HepG2 (cell line): ENCODE data around the gene TMEM33. TPM values are rescaled to one million over a fixed set of nuclear protein-coding genes. Genes with fewer than 3 reads are reported as not detected.
A peak's percentile ranks its signal among the peaks of the same experiment; 100 is the strongest.

Experiments
- ATAC-seq: fragments of 200-7000 bp; cut with Tn5 transposase; 3 replicates; pipeline ENCODE4 v1.9.1; 2020; ENCODE audit warnings: mild to moderate bottlenecking, moderate library complexity
- BruUV-seq: library from RNA; stranded (reverse); fragments of 400-500 nt; replicated peaks from 2 replicates; lab custom pipeline; 2021; lab: Mats Ljungman, UMichigan
- CTCF ChIA-PET: fragments of 300-600 bp; formaldehyde crosslinking; extraction: SDS; loops from one replicate; lab custom pipeline; 2021; ENCODE audit warnings: low total read pairs, inconsistent platforms, low intra/inter-chr PET ratio; lab: Yijun Ruan, JAX
- POLR2A ChIA-PET: fragments of 350-600 bp; sonication (Branson Sonifier 250); formaldehyde crosslinking; loops from one replicate; lab custom pipeline; 2020; ENCODE audit warnings: antibody characterized with exemption, inconsistent platforms; lab: Yijun Ruan, JAX
- DNase-seq: peaks from one replicate; pipeline ENCODE4 v3.0.0-alpha.2; 2015; ENCODE audit warnings: low spot score
- FAIRE-seq: peaks from 3 replicates; lab custom pipeline; 2011; peaks lifted over from hg19 to GRCh38; lab: Jason Lieb, UNC
- H2AFZ ChIP-seq: one replicate; pipeline ENCODE4 v1.6.1; 2011; ENCODE audit warnings: low read length, inconsistent platforms
- H3K27ac ChIP-seq: fragments of 300-600 bp; 3 replicates; pipeline ENCODE4 v1.8.0; 2011; ENCODE audit warnings: mixed run types, mild to moderate bottlenecking, mixed read lengths, low read length, inconsistent platforms; ENCODE audit not compliant: insufficient read depth; ENCODE audit errors: extremely low read length
- H3K27me3 ChIP-seq, 2 experiments: fragments of 200-600 bp in 1 of 2; 2 replicates in 1 of 2; 3 replicates in 1 of 2; pipeline versions ENCODE4 v1.6.0 to v1.8.0; 2011; ENCODE audit warnings: low read length in 2 of 2, mild to moderate bottlenecking in 2 of 2, moderate library complexity in 2 of 2, inconsistent platforms in 1 of 2; ENCODE audit not compliant: insufficient read depth in 2 of 2, control insufficient read depth in 1 of 2
- H3K36me3 ChIP-seq, 2 experiments: fragments of 200-600 bp in 1 of 2; replicated peaks in 1 of 2; 2 replicates in 1 of 2; 3 replicates in 1 of 2; pipeline versions ENCODE4 v1.5.1 to v1.8.0; 2011; ENCODE audit warnings: low read length in 2 of 2, inconsistent platforms in 1 of 2; ENCODE audit not compliant: insufficient read depth in 2 of 2, control insufficient read depth in 1 of 2
- H3K4me1 ChIP-seq: 2 replicates; pipeline ENCODE4 v1.5.1; 2012; ENCODE audit warnings: low read length, inconsistent platforms; ENCODE audit not compliant: insufficient read depth
- H3K4me2 ChIP-seq: 2 replicates; pipeline ENCODE4 v1.6.0; 2011; ENCODE audit warnings: low read depth, low read length, inconsistent platforms
- H3K4me3 ChIP-seq, 3 experiments: fragments of 200-600 bp in 1 of 3; sonication (generic), shearing (Covaris generic) in 1 of 3; replicated peaks in 1 of 3; 2 replicates each; pipeline ENCODE4 v1.5.1; 2011 to 2016; ENCODE audit warnings: low read length in 3 of 3, inconsistent platforms in 2 of 3, low read depth in 2 of 3, mild to moderate bottlenecking in 2 of 3, control low read depth in 1 of 3, mixed read lengths in 1 of 3; ENCODE audit not compliant: insufficient read depth in 1 of 3
- H3K79me2 ChIP-seq: one replicate; pipeline ENCODE4 v1.6.1; 2011; ENCODE audit warnings: low read length, inconsistent platforms; ENCODE audit not compliant: insufficient read depth
- H3K9ac ChIP-seq: 2 replicates; pipeline ENCODE4 v1.6.0; 2011; ENCODE audit warnings: mild to moderate bottlenecking, low read depth, low read length, inconsistent platforms; ENCODE audit not compliant: insufficient read depth
- H3K9me3 ChIP-seq: 2 replicates; pipeline ENCODE4 v1.5.1; 2012; ENCODE audit warnings: mild to moderate bottlenecking, low read length
- H4K20me1 ChIP-seq: 2 replicates; pipeline ENCODE4 v1.6.0; 2011; ENCODE audit warnings: inconsistent platforms, mild to moderate bottlenecking, low read length, moderate library complexity; ENCODE audit not compliant: insufficient read depth
- NR2F6 ChIP-seq, 2 experiments: IDR thresholded peaks; 2 replicates each; pipeline ENCODE4 v1.6.1; 2016; ENCODE audit warnings: antibody characterized with exemption in 1 of 2, mild to moderate bottlenecking in 1 of 2
- REPIN1 ChIP-seq: sonication (generic); formaldehyde crosslinking; IDR thresholded peaks from 2 replicates; pipeline ENCODE4 v1.8.0; 2022; ENCODE audit warnings: missing genetic modification reagents, low read depth, mild to moderate bottlenecking, borderline replicate concordance
- ZMYM4 ChIP-seq: sonication (generic); formaldehyde crosslinking; IDR thresholded peaks from 2 replicates; pipeline ENCODE4 v1.8.1; 2023; ENCODE audit warnings: mild to moderate bottlenecking, missing genetic modification reagents
- WGBS: methylation state at CpG from one replicate; pipeline ENCODE4 v1.1.6; 2017; ENCODE audit warnings: low lambda C conversion rate; 5-methylcytosine and 5-hydroxymethylcytosine counted together
- in situ Hi-C: cut with HindIII; loops from 2 replicates; pipeline ENCODE4 v1.10.0; 2017; ENCODE audit warnings: low pct_unique_long_range_greater_than_20kb; ENCODE audit not compliant: extremely low pct_ligation_motif_present
- intact Hi-C: fragments of 100-400 bp; cut with micrococcal nuclease; formaldehyde crosslinking; loops from one replicate; pipeline ENCODE4 v1.10.0; 2022; ENCODE audit not compliant: unreplicated experiment
- polyA plus RNA-seq, 8 experiments: library from polyadenylated mRNA; depleted of rRNA in 3 of 8; stranded (reverse) in 7 of 8; unstranded in 1 of 8; fragments of >200 nt; fragmentation: Illumina TruSeq in 4 of 8; extraction: Trizol in 4 of 8; gene quantifications; 2 replicates each; pipeline versions ENCODE4 v1.2.1 to v1.2.3, GENCODE V29; 2011 to 2016; ENCODE audit warnings: low read depth in 4 of 8, missing spikeins in 1 of 8, mixed read lengths in 1 of 8; ENCODE audit not compliant: insufficient read depth in 1 of 8
- total RNA-seq, 5 experiments: library from RNA; depleted of rRNA; stranded (reverse); fragments of >200 nt; fragmentation: Illumina TruSeq; extraction: Trizol; gene quantifications; 2 replicates each; pipeline ENCODE4 v1.2.3, GENCODE V29; 2016; ENCODE audit warnings: low read depth in 1 of 5
- TF ChIP-seq, protein P1 (sequence below): sonication (generic); formaldehyde crosslinking; IDR thresholded peaks from 2 replicates; pipeline ENCODE4 v1.4.0; 2020; ENCODE audit warnings: missing genetic modification reagents
- TF ChIP-seq, protein P2 (sequence below), 2 experiments: sonication (generic) in 1 of 2; formaldehyde crosslinking in 1 of 2; IDR thresholded peaks; 2 replicates each; pipeline versions ENCODE4 v1.6.1 to v1.9.0; 2014 to 2022; ENCODE audit warnings: antibody characterized with exemption in 1 of 2, borderline replicate concordance in 1 of 2, inconsistent platforms in 1 of 2, low read depth in 1 of 2, missing genetic modification reagents in 1 of 2
- TF ChIP-seq, protein P3 (sequence below): sonication (generic); formaldehyde crosslinking; conservative IDR thresholded peaks from 2 replicates; pipeline ENCODE4 v1.8.1; 2023; ENCODE audit warnings: missing genetic modification reagents
- TF ChIP-seq, protein P4 (sequence below): IDR thresholded peaks from 2 replicates; pipeline ENCODE4 v1.4.0; 2020; ENCODE audit warnings: mild to moderate bottlenecking, missing genetic modification reagents

Gene TMEM33
- total and polyA plus RNA-seq, 2 of the 13 experiments (the other 11 are each of a cell fraction or from before 2014, with no cell fraction given): 36.1 to 66.6 TPM

DNA sequence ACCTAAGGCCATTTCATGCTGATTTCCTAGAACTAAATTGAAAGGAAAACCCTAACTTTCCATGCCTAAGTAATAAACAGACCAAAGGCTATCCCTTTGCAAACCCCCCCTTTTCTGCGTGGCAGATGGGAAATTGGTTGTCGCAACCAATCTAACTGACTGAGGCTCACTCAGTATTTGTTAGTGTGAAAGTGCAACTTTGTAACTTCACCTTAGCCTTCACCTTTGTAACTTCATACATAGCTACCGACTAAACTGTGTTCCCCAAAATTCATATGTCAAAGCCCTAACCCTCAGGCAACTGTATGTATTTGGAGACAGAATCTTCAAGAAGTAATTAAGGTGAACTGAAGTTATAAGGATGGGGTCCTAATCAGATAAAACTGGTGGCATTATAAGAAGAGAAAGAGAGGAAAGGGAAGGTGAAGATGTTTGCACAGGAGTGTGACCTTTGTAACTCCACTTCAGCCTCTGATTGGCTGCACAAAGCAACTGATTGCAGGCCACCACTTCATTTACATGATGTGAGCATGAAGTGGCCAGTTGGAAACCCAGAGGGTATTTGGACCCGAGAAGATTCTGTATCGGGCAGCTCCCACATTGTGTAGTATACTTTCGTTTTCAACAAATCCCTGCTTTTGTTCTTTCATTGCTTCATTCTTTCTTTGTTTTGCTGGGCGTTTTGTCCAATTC lies 4.9 kb upstream of the TMEM33 start:
- H3K9me3 ChIP-seq: no peaks in the 10 kb centered on the region
- DNase-seq (peak; percentile 8), FAIRE-seq (no peak), ATAC-seq (peak; percentile 8; the same call in 2 of the 3 replicates)
- POLR2A ChIA-PET: no interaction called here
- H3K4me1 ChIP-seq: peaks cover 36% of the 10 kb centered on the region
- H3K79me2 ChIP-seq: no peaks in the 10 kb centered on the region
- no peaks in the 10 kb centered on the region for H3K36me3 ChIP-seq
- peak overlapping the region; percentile 68 for H3K4me2 ChIP-seq
- H3K9ac ChIP-seq: 0 out of 2 replicates have a peak overlapping the region, but pooled peaks have one; percentile 34
- no TSS peak for BruUV-seq
- peak overlapping the region; percentile 8 to 50 (median 44); a peak in 5 of 6 replicates for H3K4me3 ChIP-seq
- 3% methylated on average over 7 of the region's 7 CpGs for WGBS
- H4K20me1 ChIP-seq: no peaks in the 10 kb centered on the region
- in situ Hi-C loops (no loop called here), intact Hi-C loops (no loop called here)
- CTCF ChIA-PET: no interaction called here
- peak overlapping the region; percentile 61 for H3K27ac ChIP-seq
- no peaks in the 10 kb centered on the region; a peak in 1 of 5 replicates for H3K27me3 ChIP-seq
- H2AFZ ChIP-seq: peak overlapping the region; percentile 67
- TF ChIP-seq NR2F6 (IDR thresholded peaks at IDR 0.05) (peak; percentile 68), NR2F6 (CRISPR knock-in tag; IDR thresholded peaks at IDR 0.05) (no peak), ZMYM4 (0 out of 2 replicates have a peak, but pooled peaks have one; percentile 20), REPIN1 (0 out of 2 replicates have a peak, but pooled peaks have one; percentile 24)
- TF ChIP-seq, protein P1, sequence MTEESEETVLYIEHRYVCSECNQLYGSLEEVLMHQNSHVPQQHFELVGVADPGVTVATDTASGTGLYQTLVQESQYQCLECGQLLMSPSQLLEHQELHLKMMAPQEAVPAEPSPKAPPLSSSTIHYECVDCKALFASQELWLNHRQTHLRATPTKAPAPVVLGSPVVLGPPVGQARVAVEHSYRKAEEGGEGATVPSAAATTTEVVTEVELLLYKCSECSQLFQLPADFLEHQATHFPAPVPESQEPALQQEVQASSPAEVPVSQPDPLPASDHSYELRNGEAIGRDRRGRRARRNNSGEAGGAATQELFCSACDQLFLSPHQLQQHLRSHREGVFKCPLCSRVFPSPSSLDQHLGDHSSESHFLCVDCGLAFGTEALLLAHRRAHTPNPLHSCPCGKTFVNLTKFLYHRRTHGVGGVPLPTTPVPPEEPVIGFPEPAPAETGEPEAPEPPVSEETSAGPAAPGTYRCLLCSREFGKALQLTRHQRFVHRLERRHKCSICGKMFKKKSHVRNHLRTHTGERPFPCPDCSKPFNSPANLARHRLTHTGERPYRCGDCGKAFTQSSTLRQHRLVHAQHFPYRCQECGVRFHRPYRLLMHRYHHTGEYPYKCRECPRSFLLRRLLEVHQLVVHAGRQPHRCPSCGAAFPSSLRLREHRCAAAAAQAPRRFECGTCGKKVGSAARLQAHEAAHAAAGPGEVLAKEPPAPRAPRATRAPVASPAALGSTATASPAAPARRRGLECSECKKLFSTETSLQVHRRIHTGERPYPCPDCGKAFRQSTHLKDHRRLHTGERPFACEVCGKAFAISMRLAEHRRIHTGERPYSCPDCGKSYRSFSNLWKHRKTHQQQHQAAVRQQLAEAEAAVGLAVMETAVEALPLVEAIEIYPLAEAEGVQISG: no peak
- TF ChIP-seq, protein P2, sequence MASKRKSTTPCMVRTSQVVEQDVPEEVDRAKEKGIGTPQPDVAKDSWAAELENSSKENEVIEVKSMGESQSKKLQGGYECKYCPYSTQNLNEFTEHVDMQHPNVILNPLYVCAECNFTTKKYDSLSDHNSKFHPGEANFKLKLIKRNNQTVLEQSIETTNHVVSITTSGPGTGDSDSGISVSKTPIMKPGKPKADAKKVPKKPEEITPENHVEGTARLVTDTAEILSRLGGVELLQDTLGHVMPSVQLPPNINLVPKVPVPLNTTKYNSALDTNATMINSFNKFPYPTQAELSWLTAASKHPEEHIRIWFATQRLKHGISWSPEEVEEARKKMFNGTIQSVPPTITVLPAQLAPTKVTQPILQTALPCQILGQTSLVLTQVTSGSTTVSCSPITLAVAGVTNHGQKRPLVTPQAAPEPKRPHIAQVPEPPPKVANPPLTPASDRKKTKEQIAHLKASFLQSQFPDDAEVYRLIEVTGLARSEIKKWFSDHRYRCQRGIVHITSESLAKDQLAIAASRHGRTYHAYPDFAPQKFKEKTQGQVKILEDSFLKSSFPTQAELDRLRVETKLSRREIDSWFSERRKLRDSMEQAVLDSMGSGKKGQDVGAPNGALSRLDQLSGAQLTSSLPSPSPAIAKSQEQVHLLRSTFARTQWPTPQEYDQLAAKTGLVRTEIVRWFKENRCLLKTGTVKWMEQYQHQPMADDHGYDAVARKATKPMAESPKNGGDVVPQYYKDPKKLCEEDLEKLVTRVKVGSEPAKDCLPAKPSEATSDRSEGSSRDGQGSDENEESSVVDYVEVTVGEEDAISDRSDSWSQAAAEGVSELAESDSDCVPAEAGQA (IDR thresholded peaks at IDR 0.05; ENCODE audit: low read depth): no peak
- TF ChIP-seq, protein P2 (CRISPR knock-in tag; IDR thresholded peaks at IDR 0.05; ENCODE audit: borderline replicate concordance): no peak
- TF ChIP-seq, protein P3, sequence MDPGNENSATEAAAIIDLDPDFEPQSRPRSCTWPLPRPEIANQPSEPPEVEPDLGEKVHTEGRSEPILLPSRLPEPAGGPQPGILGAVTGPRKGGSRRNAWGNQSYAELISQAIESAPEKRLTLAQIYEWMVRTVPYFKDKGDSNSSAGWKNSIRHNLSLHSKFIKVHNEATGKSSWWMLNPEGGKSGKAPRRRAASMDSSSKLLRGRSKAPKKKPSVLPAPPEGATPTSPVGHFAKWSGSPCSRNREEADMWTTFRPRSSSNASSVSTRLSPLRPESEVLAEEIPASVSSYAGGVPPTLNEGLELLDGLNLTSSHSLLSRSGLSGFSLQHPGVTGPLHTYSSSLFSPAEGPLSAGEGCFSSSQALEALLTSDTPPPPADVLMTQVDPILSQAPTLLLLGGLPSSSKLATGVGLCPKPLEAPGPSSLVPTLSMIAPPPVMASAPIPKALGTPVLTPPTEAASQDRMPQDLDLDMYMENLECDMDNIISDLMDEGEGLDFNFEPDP (CRISPR knock-in tag): no peak
- TF ChIP-seq, protein P4, sequence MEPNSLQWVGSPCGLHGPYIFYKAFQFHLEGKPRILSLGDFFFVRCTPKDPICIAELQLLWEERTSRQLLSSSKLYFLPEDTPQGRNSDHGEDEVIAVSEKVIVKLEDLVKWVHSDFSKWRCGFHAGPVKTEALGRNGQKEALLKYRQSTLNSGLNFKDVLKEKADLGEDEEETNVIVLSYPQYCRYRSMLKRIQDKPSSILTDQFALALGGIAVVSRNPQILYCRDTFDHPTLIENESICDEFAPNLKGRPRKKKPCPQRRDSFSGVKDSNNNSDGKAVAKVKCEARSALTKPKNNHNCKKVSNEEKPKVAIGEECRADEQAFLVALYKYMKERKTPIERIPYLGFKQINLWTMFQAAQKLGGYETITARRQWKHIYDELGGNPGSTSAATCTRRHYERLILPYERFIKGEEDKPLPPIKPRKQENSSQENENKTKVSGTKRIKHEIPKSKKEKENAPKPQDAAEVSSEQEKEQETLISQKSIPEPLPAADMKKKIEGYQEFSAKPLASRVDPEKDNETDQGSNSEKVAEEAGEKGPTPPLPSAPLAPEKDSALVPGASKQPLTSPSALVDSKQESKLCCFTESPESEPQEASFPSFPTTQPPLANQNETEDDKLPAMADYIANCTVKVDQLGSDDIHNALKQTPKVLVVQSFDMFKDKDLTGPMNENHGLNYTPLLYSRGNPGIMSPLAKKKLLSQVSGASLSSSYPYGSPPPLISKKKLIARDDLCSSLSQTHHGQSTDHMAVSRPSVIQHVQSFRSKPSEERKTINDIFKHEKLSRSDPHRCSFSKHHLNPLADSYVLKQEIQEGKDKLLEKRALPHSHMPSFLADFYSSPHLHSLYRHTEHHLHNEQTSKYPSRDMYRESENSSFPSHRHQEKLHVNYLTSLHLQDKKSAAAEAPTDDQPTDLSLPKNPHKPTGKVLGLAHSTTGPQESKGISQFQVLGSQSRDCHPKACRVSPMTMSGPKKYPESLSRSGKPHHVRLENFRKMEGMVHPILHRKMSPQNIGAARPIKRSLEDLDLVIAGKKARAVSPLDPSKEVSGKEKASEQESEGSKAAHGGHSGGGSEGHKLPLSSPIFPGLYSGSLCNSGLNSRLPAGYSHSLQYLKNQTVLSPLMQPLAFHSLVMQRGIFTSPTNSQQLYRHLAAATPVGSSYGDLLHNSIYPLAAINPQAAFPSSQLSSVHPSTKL (CRISPR knock-in tag): peak; percentile 6; the same call in 1 of the 2 replicates
